Upper lobe of left lung (tissue), 4 donors: ENCODE measurements around the gene MCEMP1.

Experiments used
- CTCF ChIP-seq, 6 experiments: fragments of 450-650 bp in 4 of 6; fragments of 200-600 bp in 2 of 6; sonication (generic) in 2 of 6; IDR thresholded peaks; one replicate each; pipeline ENCODE4 v1.5.1; 2016 to 2019; ENCODE audit warnings: antibody characterized with exemption in 6 of 6
- POLR2AphosphoS5 ChIP-seq, 2 donors: sonication (generic); formaldehyde crosslinking; IDR thresholded peaks; one replicate each; pipeline ENCODE4 v1.5.1; 2017; ENCODE audit warnings: antibody characterized with exemption in 2 of 2

- TF ChIP-seq CTCF (IDR thresholded peaks at IDR 0.05) (peak; percentile 97 to 100 (median 100)), POLR2AphosphoS5 (IDR thresholded peaks at IDR 0.05) (peak; percentile 67 to 83)
These were observed 3.9 kb downstream of the MCEMP1 start, which contains the start of gene TRAPPC5 for GRCh38 chr19:7680606-7681339.
